GM12891 (cell line): ENCODE measurements around the gene LCK.

Experiments
- POLR2A ChIP-seq: IDR thresholded peaks from 2 replicates; pipeline ENCODE4 v1.6.1; 2011; ENCODE audit warnings: low read depth, low read length, control low read depth
- POLR2AphosphoS5 ChIP-seq: IDR thresholded peaks from 2 replicates; pipeline ENCODE4 v1.6.1; 2011; ENCODE audit warnings: low read depth, low read length, control low read depth
- POU2F2 ChIP-seq: IDR thresholded peaks from 2 replicates; pipeline ENCODE4 v1.6.1; 2011; ENCODE audit warnings: low read depth, mild to moderate bottlenecking, control low read depth, low read length, moderate library complexity
- SPI1 ChIP-seq: IDR thresholded peaks from 2 replicates; pipeline ENCODE4 v1.6.1; 2011; ENCODE audit warnings: low read depth, low read length, control low read depth
- TAF1 ChIP-seq: IDR thresholded peaks from 2 replicates; pipeline ENCODE4 v1.6.1; 2011; ENCODE audit warnings: low read depth, low read length, control low read depth

GRCh38 chr1:32334864-32335534 lies 83.9 kb downstream of the LCK start:
- no peak for TF ChIP-seq POLR2AphosphoS5
- TF ChIP-seq POLR2A = no peak
- TF ChIP-seq TAF1 = no peak
- 0 out of 2 replicates have a peak, but pooled peaks have one; percentile 27 for TF ChIP-seq POU2F2
- no peak for TF ChIP-seq SPI1
